T-helper 22 cell (primary cell): ENCODE data around the gene TGM2.

Experiments used
- DNase-seq: peaks from one replicate; pipeline ENCODE4 v3.0.0-alpha.2; 2020; ENCODE audit warnings: low read depth

TGM2 gene

DNA sequence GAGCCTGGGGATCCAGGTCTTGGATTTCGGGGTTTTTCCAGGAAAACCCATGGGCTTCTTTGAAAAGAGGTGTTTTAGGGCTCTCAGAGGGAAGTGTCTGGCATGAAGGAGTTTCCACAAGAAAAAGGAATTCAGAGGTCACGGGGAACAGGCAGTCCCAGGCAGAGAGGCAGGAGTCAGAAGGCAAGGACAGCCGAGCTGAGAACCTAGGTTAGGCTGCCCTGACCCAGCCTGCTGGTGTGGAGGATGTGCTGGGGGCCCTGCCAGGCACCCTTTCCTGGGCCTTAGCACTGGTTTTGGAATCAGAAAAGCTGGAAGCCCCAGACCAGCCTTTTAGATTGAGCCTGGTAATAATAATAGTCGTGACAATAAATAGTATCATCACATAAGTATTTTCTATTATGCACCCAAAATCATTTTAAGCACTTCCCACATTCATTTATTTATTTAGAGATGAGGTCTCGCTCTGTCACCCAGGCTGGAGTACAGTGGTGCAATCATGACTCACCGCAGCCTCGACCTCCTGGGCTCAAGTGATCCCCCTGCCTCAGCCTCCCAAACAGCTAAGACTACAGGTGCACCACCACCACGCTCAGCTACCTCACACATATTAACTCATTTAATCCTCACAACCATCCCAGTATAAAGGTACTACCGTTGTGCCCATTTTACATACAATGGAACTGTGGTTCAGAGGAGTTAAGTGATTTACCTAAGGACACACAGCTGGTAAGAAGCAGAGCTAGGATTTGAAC lies 19.9 kb downstream of the TGM2 start:
- DNase-seq, result no peak

DNA sequence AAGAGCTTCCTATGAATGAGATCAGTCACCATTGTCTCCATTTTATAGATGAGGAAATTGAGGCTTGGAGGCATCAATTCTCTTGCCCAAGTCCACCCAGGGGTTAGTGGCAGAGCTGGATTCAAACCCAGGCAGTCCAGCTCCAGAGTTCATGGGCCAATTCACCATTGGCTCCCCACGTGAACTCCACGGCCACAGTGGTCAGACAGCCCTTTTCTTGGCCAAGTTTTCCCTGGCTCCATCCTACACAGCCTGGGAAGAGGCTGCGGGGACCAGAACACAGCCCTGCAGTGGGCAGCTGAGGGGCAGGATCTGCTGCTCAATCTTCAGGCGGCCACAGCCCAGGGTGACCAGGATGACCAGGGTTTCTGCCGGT lies 20.5 kb downstream of the TGM2 start:
- no peak for DNase-seq

- no peak for DNase-seq
Measured at GRCh38 chr20:38143646-38144554, 21.2 kb downstream of the TGM2 start.

- DNase-seq, result no peak
Measured at GRCh38 chr20:38143238-38143645, 21.8 kb downstream of the TGM2 start.

DNA sequence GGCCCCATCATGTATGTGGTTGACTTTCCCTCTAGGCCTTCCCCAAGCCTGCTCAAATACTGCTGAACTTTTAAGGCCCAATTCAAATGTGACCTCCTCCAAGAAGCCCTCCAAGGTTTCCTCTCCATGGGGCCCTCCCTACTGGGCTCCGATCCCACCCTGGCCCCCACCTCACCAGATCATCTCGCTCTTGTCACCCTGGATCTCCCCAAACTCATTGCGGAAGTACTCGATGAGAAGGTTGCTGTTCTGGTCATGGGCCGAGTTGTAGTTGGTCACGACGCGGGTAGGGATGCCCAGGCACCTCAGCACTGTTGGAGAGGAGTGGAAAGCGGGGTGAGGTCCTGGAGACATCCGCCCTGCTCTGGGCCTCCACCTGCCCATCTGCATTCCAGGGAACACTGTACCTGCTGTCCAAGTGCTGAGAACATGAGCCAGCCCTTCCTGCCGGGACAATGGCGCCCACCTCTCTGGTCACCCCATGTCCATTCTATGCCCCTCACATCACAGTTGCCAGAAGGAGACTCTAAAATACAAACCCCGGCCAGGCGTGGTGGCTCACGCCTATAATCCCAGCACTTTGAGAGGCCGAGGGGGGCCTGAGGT lies 23.1 kb downstream of the TGM2 start:
- no peak for DNase-seq

GRCh38 chr20:38141204-38141888 lies 23.7 kb downstream of the TGM2 start:
- DNase-seq, result no peak

- no peak for DNase-seq
Measured at GRCh38 chr20:38139977-38140753, 24.9 kb downstream of the TGM2 start.

- no peak for DNase-seq
Measured at GRCh38 chr20:38139156-38139912, 25.7 kb downstream of the TGM2 start.

- DNase-seq, result no peak
Measured at GRCh38 chr20:38138086-38138778, 26.8 kb downstream of the TGM2 start.

DNA sequence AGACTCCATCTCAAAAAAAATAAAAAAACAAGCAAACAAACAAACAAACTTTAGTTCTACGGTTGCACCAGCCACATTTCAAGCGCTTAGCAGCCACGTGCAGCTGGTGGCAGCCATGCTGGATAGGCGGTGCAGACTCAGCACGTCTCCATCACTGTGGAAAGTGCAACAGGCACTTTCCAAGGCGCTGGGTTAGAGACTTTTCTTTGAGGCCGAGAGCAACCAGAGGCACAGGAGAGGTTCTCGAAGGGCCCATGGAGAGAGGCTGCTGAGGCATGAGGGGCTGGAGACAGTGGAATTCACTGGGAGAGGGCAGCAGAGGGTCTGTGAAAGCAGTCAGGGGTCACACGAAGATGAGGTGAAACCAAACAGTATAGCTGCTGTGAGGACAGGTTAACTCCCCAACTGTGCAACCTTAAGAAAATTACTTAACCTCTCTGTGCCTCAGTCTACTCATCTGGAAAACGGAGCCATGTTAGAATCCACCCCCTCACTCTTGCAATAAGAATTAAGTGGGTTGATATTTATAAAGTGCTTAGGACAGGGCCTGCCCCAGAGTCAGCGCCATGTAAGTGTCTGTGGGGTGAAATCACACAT lies 27.5 kb downstream of the TGM2 start:
- no peak for DNase-seq

- DNase-seq, result no peak
Measured at GRCh38 chr20:38136421-38137245, 28.4 kb downstream of the TGM2 start.

- no peak for DNase-seq
Measured at GRCh38 chr20:38135651-38136420, 29.2 kb downstream of the TGM2 start.

DNA sequence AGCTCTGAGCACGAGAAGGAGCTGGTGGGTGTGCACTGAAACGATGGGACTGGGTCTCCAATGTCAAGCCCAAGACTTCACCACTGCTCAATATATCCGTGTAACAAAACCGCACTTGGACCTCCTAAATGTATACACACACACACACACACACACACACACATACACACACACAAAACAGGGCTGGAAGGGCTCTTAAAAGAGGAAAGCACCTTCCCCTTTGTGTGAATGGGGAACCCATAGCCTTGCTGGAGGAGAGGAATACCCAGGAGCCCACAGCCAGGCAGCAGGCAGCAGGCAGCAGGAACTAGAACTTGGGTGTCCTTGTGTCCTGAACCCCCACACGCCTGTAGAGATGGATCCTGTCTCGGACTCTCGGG lies 29.8 kb downstream of the TGM2 start:
- DNase-seq, result no peak

- no peak for DNase-seq
Measured at GRCh38 chr20:38134427-38135270, 30.4 kb downstream of the TGM2 start.

GRCh38 chr20:38133680-38134426 lies 31.2 kb downstream of the TGM2 start:
- no peak for DNase-seq

GRCh38 chr20:38132910-38133501 lies 32.1 kb downstream of the TGM2 start:
- DNase-seq, result no peak
